IMR-90 (cell line): ENCODE measurements around the gene ARHGAP24.

Source experiments
- BHLHE40 ChIP-seq: fragments of 150-350 bp; IDR thresholded peaks from 2 replicates; pipeline ENCODE4 v1.6.1; 2016; ENCODE audit warnings: mild to moderate bottlenecking, low read depth, low read length
- CHD1 ChIP-seq: IDR thresholded peaks from 2 replicates; pipeline ENCODE4 v1.6.1; 2012; ENCODE audit warnings: low read depth, low read length, improper control_type of control experiment
- MXI1 ChIP-seq: IDR thresholded peaks from 2 replicates; pipeline ENCODE4 v1.6.1; 2012; ENCODE audit warnings: low read depth, mild to moderate bottlenecking, low read length, moderate library complexity, borderline replicate concordance
- POLR2A ChIP-seq: IDR thresholded peaks from 2 replicates; pipeline ENCODE4 v1.6.1; 2012; ENCODE audit warnings: mild to moderate bottlenecking, low read depth, low read length
- RAD21 ChIP-seq: IDR thresholded peaks from 2 replicates; pipeline ENCODE4 v1.6.1; 2012; ENCODE audit warnings: low read length, improper control_type of control experiment
- RCOR1 ChIP-seq: IDR thresholded peaks from 2 replicates; pipeline ENCODE4 v1.6.1; 2012; ENCODE audit warnings: mild to moderate bottlenecking, low read length, improper control_type of control experiment; ENCODE audit not compliant: insufficient replicate concordance
- SMC3 ChIP-seq: fragments of 150-350 bp; IDR thresholded peaks from 2 replicates; pipeline ENCODE4 v1.6.1; 2016; ENCODE audit warnings: low read depth, mild to moderate bottlenecking, antibody characterized with exemption, low read length, moderate library complexity
- TF ChIP-seq, protein P1 (sequence below): conservative IDR thresholded peaks from 2 replicates; pipeline ENCODE4 v1.5.1; 2012; ENCODE audit warnings: mild to moderate bottlenecking, low read depth, low read length, improper control_type of control experiment
- TF ChIP-seq, protein P2 (sequence below): fragments of 150-350 bp; IDR thresholded peaks from 2 replicates; pipeline ENCODE4 v1.6.1; 2017; ENCODE audit warnings: mild to moderate bottlenecking, antibody characterized with exemption, low read length, low read depth

- TF ChIP-seq SMC3: no peak
- TF ChIP-seq, protein P1, sequence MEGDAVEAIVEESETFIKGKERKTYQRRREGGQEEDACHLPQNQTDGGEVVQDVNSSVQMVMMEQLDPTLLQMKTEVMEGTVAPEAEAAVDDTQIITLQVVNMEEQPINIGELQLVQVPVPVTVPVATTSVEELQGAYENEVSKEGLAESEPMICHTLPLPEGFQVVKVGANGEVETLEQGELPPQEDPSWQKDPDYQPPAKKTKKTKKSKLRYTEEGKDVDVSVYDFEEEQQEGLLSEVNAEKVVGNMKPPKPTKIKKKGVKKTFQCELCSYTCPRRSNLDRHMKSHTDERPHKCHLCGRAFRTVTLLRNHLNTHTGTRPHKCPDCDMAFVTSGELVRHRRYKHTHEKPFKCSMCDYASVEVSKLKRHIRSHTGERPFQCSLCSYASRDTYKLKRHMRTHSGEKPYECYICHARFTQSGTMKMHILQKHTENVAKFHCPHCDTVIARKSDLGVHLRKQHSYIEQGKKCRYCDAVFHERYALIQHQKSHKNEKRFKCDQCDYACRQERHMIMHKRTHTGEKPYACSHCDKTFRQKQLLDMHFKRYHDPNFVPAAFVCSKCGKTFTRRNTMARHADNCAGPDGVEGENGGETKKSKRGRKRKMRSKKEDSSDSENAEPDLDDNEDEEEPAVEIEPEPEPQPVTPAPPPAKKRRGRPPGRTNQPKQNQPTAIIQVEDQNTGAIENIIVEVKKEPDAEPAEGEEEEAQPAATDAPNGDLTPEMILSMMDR: no peak
- no peak for TF ChIP-seq BHLHE40
- TF ChIP-seq, protein P2, sequence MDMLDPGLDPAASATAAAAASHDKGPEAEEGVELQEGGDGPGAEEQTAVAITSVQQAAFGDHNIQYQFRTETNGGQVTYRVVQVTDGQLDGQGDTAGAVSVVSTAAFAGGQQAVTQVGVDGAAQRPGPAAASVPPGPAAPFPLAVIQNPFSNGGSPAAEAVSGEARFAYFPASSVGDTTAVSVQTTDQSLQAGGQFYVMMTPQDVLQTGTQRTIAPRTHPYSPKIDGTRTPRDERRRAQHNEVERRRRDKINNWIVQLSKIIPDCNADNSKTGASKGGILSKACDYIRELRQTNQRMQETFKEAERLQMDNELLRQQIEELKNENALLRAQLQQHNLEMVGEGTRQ: no peak
- no peak for TF ChIP-seq POLR2A
- no peak for TF ChIP-seq RCOR1
- TF ChIP-seq CHD1: no peak
- no peak for TF ChIP-seq RAD21
- no peak for TF ChIP-seq MXI1
Observed at GRCh38 chr4:85919200-85919887, 444.4 kb downstream of the ARHGAP24 start.
